Measurements from ENCODE around the gene INO80E.

INO80E gene

DNA sequence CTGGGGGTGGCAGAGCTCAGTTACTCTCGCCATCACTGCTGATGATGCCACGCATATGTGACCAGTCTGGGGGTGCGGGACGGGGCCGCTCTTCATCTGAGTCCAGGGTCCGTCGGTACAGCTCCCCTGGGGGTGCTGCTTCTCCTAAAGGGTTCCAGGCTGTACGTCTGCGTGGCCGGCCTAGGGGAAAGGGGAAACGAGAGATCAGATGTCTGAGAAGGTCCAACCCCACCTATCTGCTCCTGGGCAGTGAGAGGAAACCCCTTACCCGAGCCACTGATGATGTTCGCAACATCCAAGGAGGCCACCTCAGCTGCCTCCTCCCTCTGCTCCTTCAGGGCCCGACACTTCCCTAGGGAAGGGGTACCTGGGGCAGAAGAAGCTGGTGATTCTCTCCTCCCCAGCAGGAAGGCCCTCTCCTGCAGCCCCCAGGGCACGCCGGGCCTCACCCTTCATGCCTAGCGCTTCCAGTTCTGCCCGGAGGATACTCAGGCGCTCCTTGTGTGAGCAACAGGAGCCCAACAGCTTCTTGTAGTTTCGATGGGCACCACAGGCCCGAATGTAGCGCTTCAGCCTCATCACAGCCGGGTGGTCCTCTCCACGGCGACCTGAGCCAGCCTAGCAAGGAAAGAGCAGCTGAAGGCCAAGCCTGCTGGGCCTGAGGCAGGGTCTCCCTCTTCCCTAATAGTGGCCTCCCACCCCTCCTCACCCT, 2.7 kb upstream of the INO80E start:
- DNase-seq = no peak

GRCh38 chr16:29993903-29994599, 2.0 kb upstream of the INO80E start:
- DNase-seq = no peak

DNA sequence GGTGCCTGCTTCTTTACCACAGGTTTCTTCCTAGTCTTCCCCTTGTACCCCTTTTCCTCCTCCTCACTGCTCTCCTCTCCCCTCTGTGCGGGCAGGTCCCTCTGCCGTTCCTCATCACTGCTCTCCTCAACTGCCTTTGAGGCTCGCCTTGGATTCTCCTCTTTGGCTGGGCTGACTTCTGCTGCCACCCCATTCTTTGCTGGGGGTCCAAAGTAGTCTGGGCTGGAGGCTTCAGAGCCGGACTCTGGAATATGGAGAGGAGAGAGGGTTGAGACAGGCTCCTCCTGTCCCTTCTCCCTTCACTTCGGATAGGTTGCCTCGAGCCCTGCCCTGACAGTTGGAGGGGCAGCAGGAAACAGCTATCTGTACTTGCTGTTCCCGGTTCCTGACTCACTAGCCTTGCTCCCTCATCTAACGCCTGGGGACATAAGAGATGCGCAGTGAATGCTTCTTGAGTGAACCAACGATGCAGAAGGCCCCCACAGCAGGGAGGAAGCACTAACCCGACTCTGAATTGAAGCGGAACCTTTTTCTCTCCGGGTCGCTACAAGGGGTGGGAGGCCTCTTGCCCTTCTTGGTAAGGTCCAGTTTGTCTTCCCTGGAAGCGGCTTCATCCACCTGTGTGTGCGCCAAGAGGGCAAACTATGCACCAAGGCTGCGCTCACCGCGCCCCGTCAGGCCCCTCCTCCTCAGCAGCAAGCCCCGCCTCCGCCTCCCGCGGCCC, 1.3 kb upstream of the INO80E start:
- DNase-seq = peak; percentile 64

- DNase-seq = peak; percentile 87
Observed at GRCh38 chr16:29995324-29995910, 624 bp upstream of the INO80E start, which contains the start of gene HIRIP3. HIRIP3 (minus strand) TSS chr16:29995617; CDS start chr16:29995605, 12 bp downstream.

DNA sequence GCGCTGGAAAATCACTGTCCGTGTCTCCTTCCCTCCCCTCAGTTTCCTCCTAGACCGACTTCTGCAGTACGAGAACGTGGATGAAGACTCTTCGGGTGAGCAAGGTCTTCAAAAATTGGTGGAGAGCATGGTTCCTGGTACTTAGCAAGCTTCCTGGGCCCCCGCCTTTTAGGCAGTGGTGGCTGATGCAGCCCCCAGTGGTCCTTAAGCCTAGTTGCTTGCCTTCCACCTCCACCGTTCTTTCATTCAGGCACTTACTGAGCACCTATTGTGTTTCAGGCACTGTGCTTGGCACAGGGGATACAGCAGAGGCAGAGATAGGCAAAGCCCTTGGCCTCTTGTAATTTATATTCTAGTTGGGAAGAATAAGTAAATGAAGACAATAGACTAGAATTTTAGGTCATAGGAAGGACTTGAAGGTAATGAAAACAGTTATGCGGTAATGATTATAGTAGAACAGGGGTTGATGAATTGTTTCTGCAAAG, 767 bp downstream of the INO80E start:
- DNase-seq = no peak

- no peak for DNase-seq
Observed at GRCh38 chr16:29999605-30000004, 3.6 kb downstream of the INO80E start.

GRCh38 chr16:30000735-30001631, 4.9 kb downstream of the INO80E start:
- DNase-seq = no peak

DNA sequence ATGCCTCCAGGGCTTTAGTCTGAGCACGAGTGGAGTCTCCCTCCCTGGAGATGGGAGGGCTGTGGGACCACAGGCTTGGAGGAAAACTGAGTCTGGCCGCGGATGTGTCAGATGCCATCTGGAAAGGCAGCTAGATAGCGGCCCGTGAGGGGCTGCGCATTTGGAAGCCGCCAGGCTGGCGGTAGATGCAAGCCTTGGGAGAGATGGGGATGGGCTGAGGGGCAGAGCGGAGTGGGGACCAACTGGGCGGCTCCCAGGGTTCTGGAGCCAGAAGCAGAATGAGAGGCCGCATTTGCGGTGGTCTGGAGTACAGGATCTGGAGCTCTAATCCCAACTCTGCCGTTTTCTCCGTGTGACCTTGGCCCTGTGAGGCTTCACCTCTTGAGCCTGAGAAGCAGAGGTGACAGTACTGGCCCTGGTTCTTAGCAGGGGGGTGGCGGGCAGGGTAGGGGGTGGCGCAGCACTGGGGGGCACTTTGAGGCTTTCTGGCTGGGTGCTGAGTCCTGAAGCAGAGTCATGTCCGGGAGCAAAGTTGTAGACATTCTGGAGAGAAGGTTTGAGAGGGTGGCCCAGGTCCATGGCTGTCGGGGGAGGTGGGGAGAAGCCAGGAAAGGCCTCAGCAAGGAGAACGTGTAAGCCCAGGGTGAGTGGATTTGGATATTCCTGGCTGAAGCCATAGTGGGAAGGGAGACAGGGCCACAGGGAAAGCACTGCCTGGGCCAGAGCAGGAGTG, 6.7 kb downstream of the INO80E start:
- DNase-seq = no peak

- DNase-seq = peak; percentile 89
Observed at GRCh38 chr16:30003670-30004423, 7.8 kb downstream of the INO80E start.

DNA sequence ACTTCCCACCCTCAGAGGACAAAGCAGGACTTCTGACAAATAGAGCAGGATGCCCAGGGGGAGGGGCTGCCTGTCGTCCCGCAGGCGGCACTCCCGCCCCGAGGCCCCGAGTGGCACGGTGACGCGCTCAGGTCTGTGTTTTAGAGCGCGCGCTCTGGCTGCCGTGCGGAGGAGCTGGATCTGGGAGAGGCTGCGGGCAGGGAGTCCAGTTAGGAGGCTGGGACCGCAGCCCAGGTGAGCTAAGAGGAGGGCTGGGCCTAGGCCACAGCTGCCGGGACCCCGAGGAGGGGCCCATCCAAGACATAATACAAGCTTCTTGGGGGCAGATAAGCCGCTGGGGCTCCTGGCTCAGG, 8.4 kb downstream of the INO80E start:
- peak; percentile 89 for DNase-seq

DNA sequence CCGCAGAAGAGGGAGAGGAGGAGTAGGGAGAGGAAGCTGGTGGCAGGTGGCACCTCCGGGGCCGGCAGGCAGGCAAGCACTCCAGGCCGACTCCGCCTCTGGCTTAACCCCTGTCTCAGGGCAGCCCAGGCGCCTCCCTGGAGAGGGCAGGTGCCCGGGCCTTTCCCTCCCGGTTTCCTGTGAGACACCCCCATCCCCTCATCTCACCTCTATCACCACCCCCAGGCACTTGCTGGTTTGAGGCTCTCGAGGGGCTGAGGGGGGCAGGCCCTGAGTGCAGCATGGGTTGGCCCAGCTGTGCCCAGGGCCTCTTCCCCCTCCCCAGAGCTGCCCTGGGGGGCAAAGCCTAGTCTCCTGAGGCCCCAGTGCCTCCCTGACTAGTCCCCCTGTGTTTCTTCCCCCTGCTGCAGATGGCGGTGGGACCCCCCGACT, 8.8 kb downstream of the INO80E start:
- DNase-seq = peak; percentile 78

DNA sequence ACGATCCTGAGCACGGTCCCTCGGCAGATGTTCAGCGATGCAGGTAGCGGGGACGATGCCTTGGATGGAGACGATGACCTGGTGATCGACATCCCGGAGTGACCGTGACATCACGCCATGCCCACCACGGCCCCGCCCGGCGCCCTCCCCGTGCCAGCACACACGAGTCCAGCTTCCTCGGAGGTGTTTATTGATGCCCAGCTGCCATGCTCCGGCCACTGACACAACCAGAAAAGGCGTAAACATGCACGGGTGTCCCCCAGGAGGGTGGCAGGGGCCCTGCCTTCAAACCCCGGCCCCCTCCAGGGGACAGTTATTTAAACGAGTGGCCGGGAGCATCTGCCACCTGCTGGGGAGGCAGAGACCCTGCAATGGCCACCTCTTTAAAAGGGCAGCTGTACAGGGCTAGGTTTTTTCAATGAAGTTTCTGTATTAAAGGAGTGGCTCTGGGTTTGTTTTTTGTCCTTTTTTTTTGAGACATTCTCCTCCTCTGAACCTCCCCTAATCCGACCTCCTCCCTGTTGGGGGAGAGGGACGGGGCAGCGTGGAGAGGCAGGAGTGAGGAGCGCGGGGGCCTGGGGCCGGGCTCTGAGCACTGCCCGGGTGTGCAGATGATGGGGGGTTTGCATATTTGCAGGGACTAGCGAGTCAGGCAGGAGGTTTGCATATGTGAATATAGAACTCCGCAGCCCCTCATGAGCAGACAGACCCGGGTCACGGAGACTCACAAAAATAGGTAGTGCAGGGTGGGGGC, 9.5 kb downstream of the INO80E start:
- peak; percentile 57 for DNase-seq

- no peak for DNase-seq
Observed at GRCh38 chr16:30006095-30006473, 10.0 kb downstream of the INO80E start.

- DNase-seq = no peak
Observed at GRCh38 chr16:30006659-30007377, 10.8 kb downstream of the INO80E start.

- no peak for DNase-seq
Observed at GRCh38 chr16:30007378-30007895, 11.4 kb downstream of the INO80E start.

DNA sequence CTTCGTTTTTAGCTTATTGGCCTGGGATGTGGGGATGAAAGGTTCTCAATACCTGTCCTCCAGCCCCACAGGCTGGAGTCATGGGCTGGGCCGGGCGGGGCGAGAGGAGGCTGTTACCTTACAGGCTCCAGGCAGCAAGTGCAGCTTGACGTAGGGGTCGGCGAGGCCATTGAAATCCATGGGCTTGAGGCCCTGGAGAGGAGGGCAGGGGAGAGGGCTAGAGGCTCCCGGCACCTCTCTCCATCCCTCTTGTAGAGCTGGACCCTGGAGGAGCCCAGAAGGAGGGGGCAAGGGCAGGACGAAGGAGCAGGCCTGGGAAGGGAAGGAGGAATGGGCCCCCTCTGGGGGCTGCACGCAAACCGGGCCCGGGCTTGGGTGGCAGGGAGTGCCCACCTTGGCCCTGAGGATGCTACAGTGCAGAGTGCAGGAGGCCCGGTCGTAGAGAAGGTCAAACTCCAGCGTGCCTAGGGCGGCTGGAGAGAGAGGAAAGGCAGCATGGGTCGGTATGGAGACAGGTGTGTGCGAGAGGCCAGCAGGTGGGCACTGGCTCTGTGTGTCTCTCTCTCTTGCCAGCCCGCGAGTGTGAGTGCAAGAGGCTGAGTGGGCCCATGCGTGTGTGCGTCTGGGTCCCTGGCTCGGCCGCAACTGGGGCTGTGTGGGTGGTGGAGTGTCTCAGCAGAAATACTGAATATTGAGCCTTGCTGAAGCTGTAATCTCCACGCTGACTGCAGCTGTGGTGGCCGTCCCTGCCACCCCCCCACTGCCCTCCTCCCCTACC, 13.2 kb downstream of the INO80E start:
- no peak for DNase-seq

DNA sequence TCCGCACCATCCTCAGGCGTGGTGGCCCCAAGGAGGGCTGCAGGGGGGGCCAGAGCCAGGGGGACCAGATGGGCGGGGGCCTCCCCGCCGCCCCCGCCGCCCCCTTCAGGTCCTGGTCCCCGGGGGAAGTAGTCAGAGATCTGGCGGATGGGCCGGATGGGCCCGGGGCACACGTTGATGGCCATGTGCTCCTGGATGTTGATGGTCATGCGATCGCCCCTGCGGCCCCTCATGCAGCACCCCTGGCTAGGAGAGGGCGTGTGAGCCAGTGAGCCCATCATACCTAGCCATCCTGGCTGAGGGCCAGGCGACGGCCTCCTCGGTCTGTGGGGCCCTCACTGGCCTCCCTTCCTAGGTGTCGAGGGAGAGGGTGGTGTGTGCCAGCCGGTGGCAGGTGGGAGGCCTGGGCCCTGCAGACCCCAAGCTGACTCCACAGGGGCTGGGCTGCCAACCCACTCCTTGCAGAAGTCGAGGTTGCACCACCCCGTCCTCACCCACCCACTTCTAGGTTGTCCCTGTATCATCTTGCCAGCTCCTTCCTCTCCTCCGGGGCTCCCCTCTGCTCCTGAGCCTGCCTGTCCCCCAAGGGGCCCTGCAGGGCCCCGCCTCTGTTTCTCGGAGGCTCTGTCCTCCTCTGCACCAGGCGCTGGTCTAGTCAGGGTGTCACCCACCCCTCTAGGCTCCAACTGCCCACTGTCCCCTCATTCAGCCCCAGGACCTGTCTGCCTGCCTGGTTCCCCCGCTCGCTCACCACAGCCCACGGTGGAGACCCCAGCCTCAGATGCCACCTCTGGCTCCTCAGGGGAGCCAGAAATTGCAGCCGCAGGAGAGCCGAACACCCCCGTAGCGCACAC, 14.2 kb downstream of the INO80E start:
- no peak for DNase-seq
